ENCODE data around the gene ANKFY1. TPM values are rescaled to one million over a fixed set of nuclear protein-coding genes. Genes with fewer than 3 reads are reported as not detected.

Gene ANKFY1
- total RNA-seq, 2 experiments from 2014 or later = 79.1 to 87.5 TPM

GRCh38 chr17:4179071-4179470, 84.7 kb downstream of the ANKFY1 start:
- CTCF ChIA-PET = no interaction called here

GRCh38 chr17:4178651-4179050, 85.1 kb downstream of the ANKFY1 start:
- H3K4me3 Mint-ChIP-seq = no peak overlapping the region
- peaks cover 73% of the 10 kb centered on the region for H3K36me3 Mint-ChIP-seq (ENCODE audit: low read depth)
- peaks cover 54% of the 10 kb centered on the region for H3K4me1 Mint-ChIP-seq
- DNase-seq = no peak
- ChIA-PET POLR2A (no interaction called here), CTCF (interaction anchor here (1.4 kb wide), 1 partner anchor 12 kb away, joined by 3 read pairs; no protein-coding TSS in a partner anchor)
- H3K27me3 Mint-ChIP-seq = no peaks in the 10 kb centered on the region
- H3K27ac Mint-ChIP-seq = peak overlapping the region; percentile 78
- H3K9me3 Mint-ChIP-seq = no peaks in the 10 kb centered on the region

More at GRCh38 chr17:4179071-4179470, 84.7 kb downstream of the ANKFY1 start:
- no peaks in the 10 kb centered on the region for H3K9me3 Mint-ChIP-seq
- H3K4me1 Mint-ChIP-seq = peaks cover 50% of the 10 kb centered on the region
- no peak for DNase-seq
- POLR2A ChIA-PET = no interaction called here
- H3K27ac Mint-ChIP-seq = no peak overlapping the region
- H3K4me3 Mint-ChIP-seq = no peak overlapping the region
- H3K27me3 Mint-ChIP-seq = no peaks in the 10 kb centered on the region
- peaks cover 73% of the 10 kb centered on the region for H3K36me3 Mint-ChIP-seq (ENCODE audit: low read depth)

GRCh38 chr17:4177806-4178205, 86.0 kb downstream of the ANKFY1 start:
- Mint-ChIP-seq H3K27me3 (no peaks in the 10 kb centered on the region), H3K9me3 (no peaks in the 10 kb centered on the region), H3K36me3 (ENCODE audit: low read depth) (peaks cover 69% of the 10 kb centered on the region), H3K4me1 (peaks cover 54% of the 10 kb centered on the region), H3K27ac (peak overlapping the region; percentile 78), H3K4me3 (no peak overlapping the region)
- no peak for DNase-seq
- ChIA-PET POLR2A (no interaction called here), CTCF (interaction anchor here (1.4 to 2.7 kb wide), 2 partner anchors 11 to 14 kb away, joined by 3 to 9 read pairs; no protein-coding TSS in a partner anchor)

GRCh38 chr17:4176808-4177472, 86.8 kb downstream of the ANKFY1 start:
- Mint-ChIP-seq H3K36me3 (ENCODE audit: low read depth) (peaks cover 69% of the 10 kb centered on the region), H3K27me3 (no peaks in the 10 kb centered on the region), H3K4me3 (peak overlapping the region; percentile 69), H3K27ac (peak overlapping the region; percentile 99), H3K9me3 (no peaks in the 10 kb centered on the region), H3K4me1 (peaks cover 54% of the 10 kb centered on the region)
- ChIA-PET POLR2A (interaction anchor here (1.2 to 1.6 kb wide), 2 partner anchors 16 to 33 kb away, joined by 3 to 8 read pairs; partner anchors contain the start of genes CYB5D2 and ZZEF1), CTCF (interaction anchor here (0.5 to 2.9 kb wide), 7 partner anchors 10 to 263 kb away, joined by 3 to 17 read pairs (median 4); no protein-coding TSS in a partner anchor)
- DNase-seq = peak; percentile 19

- peak overlapping the region; percentile 99 for H3K27ac Mint-ChIP-seq
- POLR2A ChIA-PET = interaction anchor here (0.8 to 1.6 kb wide), 3 partner anchors 15 to 33 kb away, joined by 3 to 8 read pairs (median 3); partner anchors contain the start of genes CYB5D2 and ZZEF1
- peaks cover 54% of the 10 kb centered on the region for H3K4me1 Mint-ChIP-seq
- no peaks in the 10 kb centered on the region for H3K27me3 Mint-ChIP-seq
- no peaks in the 10 kb centered on the region for H3K9me3 Mint-ChIP-seq
- CTCF ChIA-PET = interaction anchor here (0.5 to 2.9 kb wide), 10 partner anchors 9 to 275 kb away, joined by 3 to 17 read pairs (median 4); no protein-coding TSS in a partner anchor
- peak overlapping the region; percentile 69 for H3K4me3 Mint-ChIP-seq
- peak; percentile 57 for DNase-seq
- H3K36me3 Mint-ChIP-seq (ENCODE audit: low read depth) = peaks cover 75% of the 10 kb centered on the region
Observed at GRCh38 chr17:4175921-4176807, 87.6 kb downstream of the ANKFY1 start.

- Mint-ChIP-seq H3K27me3 (no peaks in the 10 kb centered on the region), H3K9me3 (no peaks in the 10 kb centered on the region), H3K36me3 (ENCODE audit: low read depth) (peaks cover 85% of the 10 kb centered on the region), H3K4me3 (no peak overlapping the region), H3K27ac (peak overlapping the region; percentile 99), H3K4me1 (peaks cover 54% of the 10 kb centered on the region)
- ChIA-PET CTCF (interaction anchor here (0.6 to 2.9 kb wide), 3 partner anchors 15 to 233 kb away, joined by 3 to 17 read pairs (median 4); no protein-coding TSS in a partner anchor), POLR2A (no interaction called here)
- no peak for DNase-seq
Observed at GRCh38 chr17:4174556-4174955, 89.2 kb downstream of the ANKFY1 start.

- Mint-ChIP-seq H3K36me3 (ENCODE audit: low read depth) (peaks cover 85% of the 10 kb centered on the region), H3K4me1 (peaks cover 48% of the 10 kb centered on the region), H3K4me3 (no peak overlapping the region), H3K27me3 (no peaks in the 10 kb centered on the region), H3K27ac (peak overlapping the region; percentile 63), H3K9me3 (no peaks in the 10 kb centered on the region)
- DNase-seq = no peak
- POLR2A ChIA-PET = no interaction called here
- CTCF ChIA-PET = interaction anchor here (0.9 to 1.4 kb wide), 2 partner anchors 24 to 26 kb away, joined by 3 to 4 read pairs; no protein-coding TSS in a partner anchor
Observed at GRCh38 chr17:4173781-4174180, 90.0 kb downstream of the ANKFY1 start.

GRCh38 chr17:4172356-4172755, 91.4 kb downstream of the ANKFY1 start:
- Mint-ChIP-seq H3K36me3 (ENCODE audit: low read depth) (peaks cover 77% of the 10 kb centered on the region), H3K27ac (no peak overlapping the region), H3K4me1 (peaks cover 39% of the 10 kb centered on the region), H3K4me3 (no peak overlapping the region), H3K27me3 (no peaks in the 10 kb centered on the region), H3K9me3 (no peaks in the 10 kb centered on the region)
- CTCF ChIA-PET = no interaction called here
- no peak for DNase-seq
- POLR2A ChIA-PET = interaction anchor here (0.6 kb wide), 1 partner anchor 261 kb away, joined by 3 read pairs; no protein-coding TSS in a partner anchor

GRCh38 chr17:4170639-4171280, 93.0 kb downstream of the ANKFY1 start:
- Mint-ChIP-seq H3K27me3 (no peaks in the 10 kb centered on the region), H3K27ac (no peak overlapping the region), H3K36me3 (ENCODE audit: low read depth) (peaks cover 73% of the 10 kb centered on the region), H3K9me3 (no peaks in the 10 kb centered on the region), H3K4me1 (peaks cover 24% of the 10 kb centered on the region), H3K4me3 (no peak overlapping the region)
- DNase-seq = no peak
- ChIA-PET POLR2A (no interaction called here), CTCF (no interaction called here)

- Mint-ChIP-seq H3K9me3 (no peaks in the 10 kb centered on the region), H3K36me3 (ENCODE audit: low read depth) (peaks cover 61% of the 10 kb centered on the region), H3K27ac (peak overlapping the region; percentile 52), H3K4me1 (peaks cover 7% of the 10 kb centered on the region), H3K4me3 (no peak overlapping the region), H3K27me3 (no peaks in the 10 kb centered on the region)
- CTCF ChIA-PET = interaction anchor here (1.1 kb wide), 1 partner anchor 14 kb away, joined by 4 read pairs; no protein-coding TSS in a partner anchor
- POLR2A ChIA-PET = no interaction called here
- peak; percentile 21 for DNase-seq
Observed at GRCh38 chr17:4167786-4168185, 96.0 kb downstream of the ANKFY1 start.

- POLR2A ChIA-PET = interaction anchor here (0.6 kb wide), 1 partner anchor 9 kb away, joined by 3 read pairs; no protein-coding TSS in a partner anchor
Observed at GRCh38 chr17:4166419-4166818, 97.4 kb downstream of the ANKFY1 start.

More at GRCh38 chr17:4166419-4166818, 97.4 kb downstream of the ANKFY1 start:
- H3K27ac Mint-ChIP-seq = no peak overlapping the region
- CTCF ChIA-PET = interaction anchor here (0.8 to 1.3 kb wide), 6 partner anchors 9 to 320 kb away, joined by 3 to 4 read pairs (median 3); partner anchors contain the start of genes CYB5D2 and NCBP3
- no peak overlapping the region for H3K4me3 Mint-ChIP-seq
- H3K9me3 Mint-ChIP-seq = no peaks in the 10 kb centered on the region
- DNase-seq = no peak
- peaks cover 50% of the 10 kb centered on the region for H3K36me3 Mint-ChIP-seq (ENCODE audit: low read depth)
- H3K4me1 Mint-ChIP-seq = peaks cover 16% of the 10 kb centered on the region
- H3K27me3 Mint-ChIP-seq = no peaks in the 10 kb centered on the region
